NCI-H1417 treated with DMSO at 0.1 percent for 48 hours (cell line): ENCODE data around the gene RABGAP1L.
"Not testable (repeated sequence)": the region's sequence is repeated elsewhere in the genome, so short reads cannot be mapped to it uniquely, and the experiment has no call there.

Source experiments
- DNase-seq: peaks from one replicate; lab custom pipeline; 2025; lab: John Stamatoyannopoulos, UW

RABGAP1L gene

GRCh38 chr1:174366946-174367345, 207.6 kb downstream of the RABGAP1L start:
- DNase-seq = no peak

- no peak for DNase-seq
Measured at GRCh38 chr1:174367892-174368291, 208.6 kb downstream of the RABGAP1L start.

- DNase-seq = no peak
Measured at GRCh38 chr1:174376030-174376429, 216.7 kb downstream of the RABGAP1L start.

GRCh38 chr1:174391716-174392115, 232.4 kb downstream of the RABGAP1L start:
- DNase-seq = no peak

- no peak for DNase-seq
Measured at GRCh38 chr1:174393885-174394284, 234.6 kb downstream of the RABGAP1L start.

- DNase-seq = no peak
Measured at GRCh38 chr1:174397261-174397660, 237.9 kb downstream of the RABGAP1L start.

GRCh38 chr1:174398246-174398645, 238.9 kb downstream of the RABGAP1L start:
- DNase-seq = no peak

GRCh38 chr1:174399211-174399610, 239.9 kb downstream of the RABGAP1L start:
- no peak for DNase-seq

GRCh38 chr1:174401075-174401474, 241.8 kb downstream of the RABGAP1L start:
- no peak for DNase-seq

- DNase-seq = no peak
Measured at GRCh38 chr1:174405219-174405618, 245.9 kb downstream of the RABGAP1L start.

- no peak for DNase-seq
Measured at GRCh38 chr1:174406421-174406820, 247.1 kb downstream of the RABGAP1L start.

GRCh38 chr1:174407665-174408064, 248.3 kb downstream of the RABGAP1L start:
- DNase-seq = no peak

- DNase-seq = no peak
Measured at GRCh38 chr1:174408146-174408545, 248.8 kb downstream of the RABGAP1L start.

GRCh38 chr1:174409801-174410200, 250.5 kb downstream of the RABGAP1L start:
- not testable (repeated sequence) for DNase-seq

- no peak for DNase-seq
Measured at GRCh38 chr1:174413632-174414031, 254.3 kb downstream of the RABGAP1L start.

GRCh38 chr1:174414203-174414602, 254.9 kb downstream of the RABGAP1L start:
- no peak for DNase-seq

GRCh38 chr1:174415506-174415905, 256.2 kb downstream of the RABGAP1L start:
- DNase-seq = no peak

- DNase-seq = no peak
Measured at GRCh38 chr1:174417921-174418320, 258.6 kb downstream of the RABGAP1L start.

- DNase-seq = no peak
Measured at GRCh38 chr1:174425121-174425520, 265.8 kb downstream of the RABGAP1L start.

GRCh38 chr1:174426153-174426552, 266.8 kb downstream of the RABGAP1L start:
- DNase-seq = no peak

GRCh38 chr1:174428033-174428432, 268.7 kb downstream of the RABGAP1L start:
- no peak for DNase-seq

GRCh38 chr1:174428739-174429138, 269.4 kb downstream of the RABGAP1L start:
- no peak for DNase-seq

GRCh38 chr1:174433451-174433850, 274.1 kb downstream of the RABGAP1L start:
- DNase-seq = no peak

- no peak for DNase-seq
Measured at GRCh38 chr1:174445351-174445750, 286.0 kb downstream of the RABGAP1L start.

GRCh38 chr1:174445817-174446216, 286.5 kb downstream of the RABGAP1L start:
- DNase-seq = no peak
